GM12865 (cell line): ENCODE data around the gene RAB5A.
"Not testable (repeated sequence)": the region's sequence is repeated elsewhere in the genome, so short reads cannot be mapped to it uniquely, and the experiment has no call there.

Experiments used
- DNase-seq: peaks from one replicate; pipeline ENCODE4 v3.0.0; 2010; ENCODE audit warnings: low read depth
- H3K4me3 ChIP-seq: 2 replicates; pipeline ENCODE4 v1.5.1; 2011; ENCODE audit warnings: mild to moderate bottlenecking, low read depth, low read length, control low read depth
- CTCF ChIP-seq: IDR thresholded peaks from 2 replicates; pipeline ENCODE4 v1.5.1; 2011; ENCODE audit warnings: low read length, control low read depth, low read depth, inconsistent platforms; ENCODE audit not compliant: insufficient read depth; ENCODE audit errors: missing control alignments

Gene RAB5A

GRCh38 chr3:20007960-20008359 is 61.1 kb downstream of the RAB5A start:
- TF ChIP-seq CTCF = no peak
- DNase-seq = no peak
- H3K4me3 ChIP-seq = no peak overlapping the region

- DNase-seq = no peak
- TF ChIP-seq CTCF = no peak
- no peak overlapping the region for H3K4me3 ChIP-seq
Measured at GRCh38 chr3:20008646-20009045, 61.7 kb downstream of the RAB5A start.

GRCh38 chr3:20012164-20012563 is 65.3 kb downstream of the RAB5A start, which contains the start of gene PP2D1:
Gene PP2D1, minus strand, starts transcription at chr3:20012264. Its CDS starts 192 bp downstream, at chr3:20012072.
- H3K4me3 ChIP-seq = no peak within 1 kb of the TSS
- DNase-seq = no peak
- TF ChIP-seq CTCF = no peak

GRCh38 chr3:20013396-20013795 is 66.5 kb downstream of the RAB5A start:
- DNase-seq = peak; percentile 3
- no peak for TF ChIP-seq CTCF
- no peak overlapping the region for H3K4me3 ChIP-seq

- no peak for TF ChIP-seq CTCF
- H3K4me3 ChIP-seq = no peak overlapping the region
- DNase-seq = no peak
Measured at GRCh38 chr3:20015525-20015924, 68.6 kb downstream of the RAB5A start.

- H3K4me3 ChIP-seq, DNase-seq: not testable (repeated sequence)
Measured at GRCh38 chr3:20016076-20016475, 69.2 kb downstream of the RAB5A start.

- TF ChIP-seq CTCF = no peak
- H3K4me3 ChIP-seq = no peak overlapping the region
- DNase-seq = no peak
Measured at GRCh38 chr3:20022954-20023622, 76.2 kb downstream of the RAB5A start.
